SU-DHL-6 (cell line): ENCODE measurements around the gene EHBP1.

Experiments used
- EZH2phosphoT487 ChIP-seq: fragments of 200-600 bp; sonication (generic), shearing (Covaris generic); conservative IDR thresholded peaks from 2 replicates; pipeline ENCODE4 v1.6.1; 2018; ENCODE audit warnings: mild to moderate bottlenecking, antibody characterized with exemption, low read length, moderate library complexity, mixed read lengths
- TF ChIP-seq, protein P1 (sequence below): fragments of 200-600 bp; sonication (generic); IDR thresholded peaks from one replicate; pipeline ENCODE4 v1.5.1; 2017; ENCODE audit warnings: antibody characterized with exemption, mild to moderate bottlenecking, low read length, moderate library complexity; ENCODE audit not compliant: insufficient read depth, poor library complexity, severe bottlenecking

GRCh38 chr2:62800618-62801017 is 95.1 kb downstream of the EHBP1 start:
- TF ChIP-seq, protein P1, sequence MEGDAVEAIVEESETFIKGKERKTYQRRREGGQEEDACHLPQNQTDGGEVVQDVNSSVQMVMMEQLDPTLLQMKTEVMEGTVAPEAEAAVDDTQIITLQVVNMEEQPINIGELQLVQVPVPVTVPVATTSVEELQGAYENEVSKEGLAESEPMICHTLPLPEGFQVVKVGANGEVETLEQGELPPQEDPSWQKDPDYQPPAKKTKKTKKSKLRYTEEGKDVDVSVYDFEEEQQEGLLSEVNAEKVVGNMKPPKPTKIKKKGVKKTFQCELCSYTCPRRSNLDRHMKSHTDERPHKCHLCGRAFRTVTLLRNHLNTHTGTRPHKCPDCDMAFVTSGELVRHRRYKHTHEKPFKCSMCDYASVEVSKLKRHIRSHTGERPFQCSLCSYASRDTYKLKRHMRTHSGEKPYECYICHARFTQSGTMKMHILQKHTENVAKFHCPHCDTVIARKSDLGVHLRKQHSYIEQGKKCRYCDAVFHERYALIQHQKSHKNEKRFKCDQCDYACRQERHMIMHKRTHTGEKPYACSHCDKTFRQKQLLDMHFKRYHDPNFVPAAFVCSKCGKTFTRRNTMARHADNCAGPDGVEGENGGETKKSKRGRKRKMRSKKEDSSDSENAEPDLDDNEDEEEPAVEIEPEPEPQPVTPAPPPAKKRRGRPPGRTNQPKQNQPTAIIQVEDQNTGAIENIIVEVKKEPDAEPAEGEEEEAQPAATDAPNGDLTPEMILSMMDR, result no peak
- TF ChIP-seq EZH2phosphoT487, result no peak
